ENCODE measurements around the gene GAREM1.

DNA sequence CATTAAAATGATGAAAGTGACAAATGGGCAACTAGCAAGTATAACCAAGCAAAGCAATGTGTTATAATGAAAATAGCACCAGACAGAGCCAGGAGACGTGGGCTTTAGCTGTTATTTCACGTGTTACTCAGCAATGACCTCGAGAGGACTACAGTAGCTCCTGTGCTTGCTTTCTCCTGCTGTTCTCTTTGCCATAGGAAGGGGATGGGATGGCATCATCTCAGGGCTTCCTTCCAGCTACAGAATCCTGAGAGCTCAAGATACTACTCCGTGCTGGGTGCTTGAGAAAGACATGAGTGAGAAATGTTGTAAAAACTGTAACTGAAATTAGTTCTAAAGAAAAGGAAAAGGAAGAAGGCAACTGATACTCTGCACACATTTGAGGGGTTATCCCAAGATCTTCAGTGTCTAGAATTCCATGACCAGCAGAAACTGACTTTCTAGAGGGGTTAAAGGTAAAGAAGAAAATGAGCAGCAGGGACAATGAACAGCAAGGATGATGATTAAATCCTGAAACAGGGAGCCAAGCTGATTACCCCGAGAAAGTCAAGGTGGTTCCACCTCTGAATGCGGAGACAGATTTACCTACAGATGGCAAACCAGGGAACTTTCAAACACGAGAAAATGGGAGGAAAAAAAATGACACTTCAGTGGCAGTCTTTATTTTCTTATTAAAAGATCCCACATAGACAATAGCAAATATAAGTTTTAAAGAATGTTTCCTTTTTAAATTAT is 33.4 kb downstream of the GAREM1 start:
- no peak for TF ChIP-seq CTCF (IDR thresholded peaks at IDR 0.05; ENCODE audit: low read depth, low read length)
- TF ChIP-seq POLR2A (IDR thresholded peaks at IDR 0.05; ENCODE audit: extremely low read depth, insufficient read length) = no peak

Measured in NB4 (cell line).